HG03558 (cell line): ENCODE results near the gene PRRC1.
"Not testable (repeated sequence)": the region's sequence is repeated elsewhere in the genome, so short reads cannot be mapped to it uniquely, and the experiment has no call there.

Experiments
- ATAC-seq: cut with Tn5 transposase; IDR thresholded peaks from one replicate; pipeline ENCODE4 v1.9.1; 2021; ENCODE audit warnings: moderate number of reproducible peaks; ENCODE audit not compliant: unreplicated experiment; ENCODE audit errors: extremely low read depth

The PRRC1 gene

DNA sequence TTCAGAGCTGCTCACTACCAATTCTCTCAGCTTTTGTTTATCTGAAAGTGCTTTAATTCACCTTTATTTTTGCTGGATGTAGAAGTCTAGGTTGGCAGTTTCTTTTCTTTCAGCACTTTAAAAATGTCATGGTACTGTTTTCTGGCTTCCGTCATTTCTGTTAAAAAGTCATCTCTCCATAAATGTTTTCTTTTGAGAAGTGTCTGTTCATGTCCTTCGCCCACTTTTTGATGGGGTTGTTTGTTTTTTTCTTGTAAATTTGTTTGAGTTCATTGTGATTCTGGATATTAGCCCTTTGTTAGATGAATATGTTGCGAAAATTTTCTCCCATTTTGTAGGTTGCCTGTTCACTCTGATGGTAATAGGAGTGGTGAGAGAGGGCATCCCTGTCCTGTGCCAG lies 23.1 kb downstream of the PRRC1 start:
- not testable (repeated sequence) for ATAC-seq

DNA sequence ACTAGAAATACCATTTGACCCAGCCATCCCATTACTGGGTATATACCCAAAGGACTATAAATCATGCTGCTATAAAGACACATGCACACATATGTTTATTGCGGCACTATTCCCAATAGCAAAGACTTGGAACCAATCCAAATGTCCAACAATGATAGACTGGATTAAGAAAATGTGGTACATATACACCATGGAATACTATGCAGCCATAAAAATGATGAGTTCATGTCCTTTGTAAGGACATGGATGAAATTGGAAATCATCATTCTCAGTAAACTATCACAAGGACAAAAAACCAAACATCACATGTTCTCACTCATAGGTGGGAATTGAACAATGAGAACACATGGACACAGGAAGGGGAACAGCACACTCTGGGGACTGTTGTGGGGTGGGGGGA lies 27.8 kb downstream of the PRRC1 start:
- not testable (repeated sequence) for ATAC-seq

DNA sequence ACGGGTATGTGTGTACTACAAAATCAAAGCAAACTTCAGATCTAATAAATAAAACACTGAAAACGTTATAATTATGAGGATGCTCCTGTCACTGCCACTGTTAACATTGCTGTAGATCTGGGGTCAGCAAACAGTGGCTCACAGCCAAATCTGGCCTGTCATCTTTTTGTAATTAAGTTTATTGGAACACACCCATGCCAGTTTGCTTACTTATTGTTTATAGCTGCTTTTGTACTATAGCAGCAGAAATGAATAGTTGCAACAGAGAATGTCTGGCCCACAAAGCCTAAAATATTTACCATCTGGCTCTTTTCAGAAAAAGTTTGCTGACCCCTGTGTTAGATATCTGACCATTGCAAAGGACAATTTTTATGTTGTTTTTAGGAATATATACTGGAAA lies 32.1 kb downstream of the PRRC1 start:
- no peak for ATAC-seq

DNA sequence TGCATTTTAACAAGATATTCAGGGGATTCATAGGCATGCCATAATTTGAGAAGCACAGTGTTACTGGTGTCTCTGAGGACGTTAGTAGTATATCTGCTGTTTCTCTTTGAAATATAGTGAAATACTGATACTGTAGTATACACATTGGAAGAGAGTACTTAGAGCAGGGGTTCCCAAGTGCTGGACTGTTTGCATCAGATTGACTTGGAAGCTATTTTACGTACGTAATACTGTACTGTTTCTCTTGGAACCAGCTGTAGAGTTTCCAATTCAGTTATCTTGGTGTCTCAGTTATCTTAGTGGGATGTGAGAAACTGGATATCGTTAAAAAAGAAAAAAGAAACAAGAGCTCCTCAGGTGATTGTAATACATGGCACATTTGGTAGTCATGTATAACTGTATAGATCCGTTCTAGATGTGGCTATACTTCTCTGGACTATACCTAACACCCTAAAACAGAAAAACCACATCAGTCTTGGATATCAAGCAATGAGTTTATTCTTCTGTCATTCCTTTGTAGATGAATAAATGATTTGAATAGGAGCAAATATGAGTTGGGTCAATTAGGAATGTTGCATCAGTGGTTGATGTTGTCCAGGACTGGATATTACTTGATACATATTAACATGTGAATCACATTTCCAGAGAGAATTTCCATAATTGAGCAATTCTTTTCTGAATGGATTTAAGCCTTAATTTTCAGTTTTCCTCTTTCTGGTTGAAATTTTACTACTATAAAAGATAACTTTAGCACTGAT lies 33.4 kb downstream of the PRRC1 start:
- ATAC-seq = no peak

DNA sequence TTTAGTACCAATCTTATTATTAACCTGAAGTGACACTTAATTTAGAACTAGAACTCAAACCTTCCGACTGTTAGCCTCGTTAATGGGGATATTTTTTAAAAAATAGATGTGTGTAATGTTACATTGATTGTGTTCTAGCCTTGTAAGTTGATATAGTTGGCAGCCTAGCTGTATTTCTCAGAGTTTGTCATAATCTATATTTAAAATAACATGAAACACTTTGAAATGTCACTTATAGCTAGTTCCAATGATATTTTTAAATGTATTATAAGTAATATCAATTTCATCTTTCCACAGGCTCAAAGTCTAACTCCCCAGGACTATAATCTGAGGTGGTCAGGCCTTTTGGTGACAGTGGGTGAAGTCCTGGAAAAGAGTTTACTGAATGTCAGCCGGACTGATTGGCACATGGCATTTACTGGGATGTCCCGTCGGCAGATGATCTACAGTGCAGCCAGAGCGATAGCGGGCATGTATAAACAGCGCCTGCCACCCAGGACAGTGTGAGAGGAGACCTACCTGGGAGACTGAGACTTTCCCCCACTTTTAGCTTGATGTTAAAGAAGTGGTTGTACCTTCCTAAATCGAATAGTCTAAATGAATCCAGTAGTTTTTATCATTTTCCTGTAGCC lies 34.1 kb downstream of the PRRC1 start:
- no peak for ATAC-seq

DNA sequence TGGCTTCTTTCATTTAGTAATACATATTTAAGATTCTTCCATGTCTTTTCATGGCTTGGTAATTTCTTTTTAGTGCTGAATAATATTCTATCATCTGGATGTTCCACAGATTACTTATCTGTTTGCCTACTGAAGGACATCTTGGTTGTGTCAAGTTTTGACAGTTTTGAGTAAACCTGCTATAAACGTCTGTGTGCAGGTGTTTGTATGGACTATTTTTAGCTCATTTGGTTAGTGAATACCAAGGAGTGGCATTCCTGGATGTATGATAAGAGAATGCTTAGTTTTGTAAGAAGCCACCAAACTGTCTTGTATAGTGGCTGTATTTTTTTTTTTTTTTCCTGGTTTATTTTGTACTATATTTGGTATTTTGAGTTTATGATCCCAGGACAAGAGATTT lies 38.4 kb downstream of the PRRC1 start:
- ATAC-seq = no peak

DNA sequence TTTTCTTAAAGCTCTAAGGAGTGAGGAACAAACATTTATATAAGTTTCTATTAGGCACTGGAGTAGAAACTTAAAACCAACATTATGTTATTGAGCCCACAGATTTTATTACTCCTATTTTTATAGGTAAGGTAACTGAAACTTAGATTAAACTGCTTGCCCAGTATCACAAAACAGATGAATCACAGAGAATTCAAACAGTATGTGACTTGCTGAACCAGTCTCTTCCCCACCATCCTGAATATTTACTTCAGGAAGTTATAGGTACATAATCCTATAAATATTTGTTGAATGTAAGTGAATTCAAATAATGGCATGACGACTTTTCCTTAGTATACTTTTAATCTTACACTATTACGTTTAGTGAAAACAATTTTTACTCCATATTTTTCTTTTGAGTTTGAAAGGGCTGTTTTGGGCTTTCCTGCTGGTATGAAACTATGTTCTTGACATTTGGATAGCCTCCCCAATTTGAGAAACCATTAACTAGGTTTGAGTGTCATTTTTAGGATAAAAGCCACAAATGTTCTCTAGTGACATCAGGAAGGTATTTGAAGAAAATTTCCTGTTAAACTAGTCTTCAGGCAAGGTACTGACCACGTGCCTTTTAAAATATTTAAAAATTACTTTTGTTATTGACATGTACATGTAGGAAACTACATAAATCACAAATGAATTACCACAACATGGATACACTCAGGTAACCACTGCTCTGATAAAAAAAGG lies 39.3 kb downstream of the PRRC1 start:
- ATAC-seq = no peak

DNA sequence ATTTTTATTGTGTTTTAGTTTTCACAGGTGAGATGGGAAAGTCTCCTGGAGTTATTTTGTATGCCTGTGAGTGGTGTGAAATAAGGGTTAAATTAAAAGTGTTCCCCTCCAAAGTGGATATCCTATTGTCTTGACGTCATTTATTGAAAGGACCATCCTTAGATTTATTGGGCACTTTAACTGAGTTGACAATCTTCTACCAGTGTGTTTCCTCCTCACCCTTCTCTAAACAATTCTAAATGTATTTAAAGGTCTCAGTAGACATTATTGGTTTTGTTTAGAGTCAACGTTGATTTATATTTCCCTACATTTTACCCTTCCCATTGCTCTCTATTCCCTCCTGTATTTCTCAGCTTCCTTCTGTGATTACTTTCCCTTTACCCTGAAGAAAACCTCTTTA lies 40.8 kb downstream of the PRRC1 start:
- no peak for ATAC-seq

DNA sequence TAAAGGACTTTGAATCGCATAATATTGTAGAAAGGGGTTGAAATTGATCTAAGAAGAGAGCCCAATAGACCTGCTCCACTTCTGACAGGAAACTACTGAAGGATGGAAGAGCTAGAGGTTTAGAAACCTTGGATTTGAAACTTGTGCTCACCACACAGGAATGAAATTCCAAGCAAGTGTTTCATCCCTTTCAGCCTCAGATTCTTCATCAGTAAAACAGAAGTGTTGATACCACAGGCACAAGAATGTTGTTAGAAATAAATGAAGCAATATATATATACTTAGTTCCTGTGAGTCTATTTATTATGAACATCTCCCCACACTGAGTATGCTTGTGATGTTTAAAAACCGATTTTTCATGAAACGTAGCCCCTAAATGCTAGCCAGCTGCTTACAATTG lies 43.8 kb downstream of the PRRC1 start:
- no peak for ATAC-seq

DNA sequence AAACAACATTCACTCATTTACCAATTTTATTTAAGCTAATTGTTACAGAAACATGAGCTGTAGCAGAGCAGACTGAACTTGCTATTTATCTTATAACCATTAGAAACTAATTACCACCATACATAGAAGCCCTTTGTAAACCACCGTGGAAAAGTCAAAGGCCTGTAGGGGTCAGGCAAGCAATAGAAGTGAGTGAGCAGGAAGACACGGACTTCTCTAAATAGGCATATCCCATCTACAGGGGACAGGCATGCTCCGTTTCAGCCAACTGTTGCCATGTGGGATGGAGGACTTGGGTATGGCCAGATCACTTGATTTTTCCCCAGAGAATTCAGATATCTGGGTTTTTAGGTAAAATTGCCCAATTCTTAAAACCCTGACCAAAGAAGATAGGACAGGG lies 44.8 kb downstream of the PRRC1 start:
- ATAC-seq = no peak

DNA sequence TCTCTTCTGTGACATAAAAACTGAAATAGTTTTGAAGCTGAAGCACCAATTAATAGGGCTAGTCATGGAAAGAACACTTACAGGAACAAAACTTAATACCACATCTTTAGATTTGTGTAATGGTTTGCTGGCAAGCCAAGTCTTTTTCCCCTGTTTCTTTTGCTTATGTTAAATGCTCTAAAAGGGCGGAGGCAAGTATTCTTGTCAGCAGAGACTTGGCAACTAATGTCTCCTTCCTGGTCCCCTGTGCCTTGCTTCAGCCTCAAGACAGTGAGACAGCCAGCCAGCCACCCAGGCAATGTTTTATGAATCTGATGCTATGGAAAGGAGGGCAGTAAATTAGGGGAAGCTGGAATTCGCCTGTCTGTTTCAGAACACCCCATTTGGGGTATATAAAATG lies 45.7 kb downstream of the PRRC1 start:
- no peak for ATAC-seq

DNA sequence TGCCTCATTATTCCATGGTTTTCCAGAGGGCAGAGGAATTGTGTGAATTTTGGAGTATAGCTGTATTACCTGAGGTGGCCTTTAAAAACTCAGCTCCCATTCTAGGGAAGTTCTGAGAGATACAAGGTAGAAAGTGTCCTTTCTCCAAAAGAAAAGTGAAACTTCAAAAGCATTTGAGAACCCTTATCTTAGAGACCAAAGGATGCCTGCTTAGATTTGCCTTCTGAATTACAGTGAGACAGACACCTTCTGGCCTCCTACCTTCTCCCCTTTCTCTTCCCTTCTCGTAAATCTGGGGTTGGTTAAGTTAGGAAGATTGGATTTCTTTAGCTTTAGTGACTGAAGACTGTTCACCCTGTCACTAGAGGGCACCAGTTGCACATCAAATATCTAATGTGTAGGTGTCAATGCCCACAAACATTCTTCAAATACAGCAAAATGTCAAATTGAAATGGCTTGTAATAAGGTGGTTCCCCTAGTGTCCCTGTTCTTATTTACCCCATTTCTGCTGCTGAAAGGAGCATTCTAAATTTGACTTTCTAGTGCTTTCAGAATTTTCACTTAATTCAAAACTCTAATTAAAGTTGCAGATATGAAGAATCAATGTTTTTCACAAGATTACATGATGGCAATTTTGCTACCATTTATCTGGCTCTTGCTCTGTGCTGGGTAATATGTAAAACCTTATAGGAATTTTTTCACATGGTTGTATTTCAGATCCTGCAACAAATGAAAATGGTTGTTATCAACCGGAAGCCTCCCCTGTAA lies 46.7 kb downstream of the PRRC1 start:
- ATAC-seq = no peak

DNA sequence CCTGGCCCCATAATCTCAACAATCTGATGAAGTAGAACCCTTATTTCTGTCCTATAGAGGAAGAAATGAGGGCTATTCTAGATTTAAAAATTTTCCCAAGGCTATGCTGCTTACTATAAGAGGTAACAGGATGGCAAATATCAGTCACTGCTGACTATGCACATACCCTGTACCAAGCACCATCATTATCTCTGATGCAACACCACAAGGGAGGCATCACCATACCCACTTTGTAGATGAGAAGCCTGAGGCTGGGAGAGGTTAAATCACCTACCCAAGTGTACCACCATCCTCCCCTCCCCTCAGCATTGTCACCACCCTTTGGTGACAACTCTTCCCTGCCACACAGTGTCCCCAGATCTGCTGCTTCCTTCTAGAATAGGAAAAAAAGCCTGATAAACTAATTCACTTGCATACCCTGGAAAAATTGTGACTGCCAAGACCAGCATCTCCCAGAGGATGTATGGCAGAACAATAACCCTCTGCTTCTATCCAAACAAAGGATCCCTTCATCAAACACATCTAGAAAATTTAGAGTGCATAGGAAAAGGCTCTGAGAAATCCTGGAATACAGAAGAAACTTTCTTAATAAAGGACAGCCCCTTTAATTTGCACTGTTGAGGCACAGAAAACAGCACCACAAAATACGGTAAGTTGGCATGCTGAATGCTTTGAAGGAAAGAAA lies 48.3 kb downstream of the PRRC1 start:
- no peak for ATAC-seq

DNA sequence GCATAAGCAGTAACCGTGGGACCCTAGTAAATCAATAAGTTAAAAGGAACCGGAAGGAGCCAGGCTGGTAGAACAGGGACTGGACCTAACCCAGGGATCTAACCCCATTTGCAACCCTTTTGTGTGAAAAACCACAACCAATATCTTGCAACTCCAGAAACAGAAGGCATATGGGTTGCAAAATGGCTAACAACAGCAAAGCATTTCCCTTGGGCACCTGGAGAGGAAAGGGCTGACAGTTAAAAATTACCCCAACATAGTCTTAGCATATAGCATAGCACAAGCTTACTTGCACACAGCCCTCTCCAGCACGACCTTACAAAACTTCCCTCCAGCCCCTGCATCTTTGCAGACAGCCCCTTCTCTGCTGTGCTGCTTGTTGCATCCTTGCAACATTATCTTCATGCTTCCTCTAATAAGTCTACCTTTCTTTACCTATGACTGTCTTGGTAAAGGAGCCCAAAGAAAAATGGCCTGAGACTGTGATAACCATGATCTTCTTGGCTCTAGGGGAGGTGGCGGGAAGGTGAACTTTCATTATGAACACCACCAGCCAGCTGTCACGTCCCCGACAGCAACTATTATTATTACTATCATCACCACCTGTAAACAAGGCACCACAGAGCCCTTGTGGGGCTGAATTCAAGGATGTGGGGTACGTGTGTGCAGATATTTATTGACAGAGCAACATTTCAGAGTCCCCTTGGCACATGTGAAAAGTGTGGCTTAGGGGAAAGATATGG lies 49.8 kb downstream of the PRRC1 start:
- ATAC-seq = peak; percentile 61

DNA sequence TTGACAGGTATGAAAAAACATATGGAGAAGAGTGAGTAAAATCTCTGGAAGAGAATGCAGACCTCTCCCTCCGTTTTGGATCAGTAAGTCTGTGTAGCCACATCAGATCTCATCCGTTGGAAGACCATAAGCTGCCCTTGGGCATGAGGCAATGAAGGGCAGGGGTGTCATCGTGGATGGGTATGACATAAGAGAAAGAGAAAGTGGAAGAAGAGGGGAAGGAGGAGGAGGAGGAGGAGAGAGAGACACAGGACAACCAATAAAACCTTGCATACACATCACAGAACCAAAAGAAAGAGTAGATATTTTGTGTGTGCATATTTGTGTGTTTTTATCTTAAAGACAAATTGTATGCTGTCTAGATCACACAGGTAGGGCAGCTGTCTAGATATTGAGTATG lies 50.7 kb downstream of the PRRC1 start:
- no peak for ATAC-seq

DNA sequence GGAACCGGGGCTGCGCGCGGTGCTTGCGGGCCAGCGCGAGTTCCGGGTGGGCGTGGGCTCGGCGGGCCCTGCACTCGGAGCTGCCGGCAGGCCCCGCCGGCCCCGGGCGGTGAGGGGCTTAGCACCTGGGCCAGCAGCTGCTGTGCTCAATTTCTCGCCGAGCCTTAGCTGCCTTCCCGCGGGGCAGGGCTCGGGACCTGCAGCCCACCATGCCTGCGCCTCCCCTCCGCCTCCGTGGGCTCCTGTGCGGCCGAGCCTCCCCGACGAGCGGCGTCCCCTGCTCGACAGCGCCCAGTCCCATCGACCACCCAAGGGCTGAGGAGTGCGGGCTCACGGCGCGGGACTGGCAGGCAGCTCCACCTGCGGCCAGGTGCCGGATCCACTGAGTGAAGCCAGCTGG lies 52.0 kb downstream of the PRRC1 start:
- ATAC-seq = not testable (repeated sequence)

DNA sequence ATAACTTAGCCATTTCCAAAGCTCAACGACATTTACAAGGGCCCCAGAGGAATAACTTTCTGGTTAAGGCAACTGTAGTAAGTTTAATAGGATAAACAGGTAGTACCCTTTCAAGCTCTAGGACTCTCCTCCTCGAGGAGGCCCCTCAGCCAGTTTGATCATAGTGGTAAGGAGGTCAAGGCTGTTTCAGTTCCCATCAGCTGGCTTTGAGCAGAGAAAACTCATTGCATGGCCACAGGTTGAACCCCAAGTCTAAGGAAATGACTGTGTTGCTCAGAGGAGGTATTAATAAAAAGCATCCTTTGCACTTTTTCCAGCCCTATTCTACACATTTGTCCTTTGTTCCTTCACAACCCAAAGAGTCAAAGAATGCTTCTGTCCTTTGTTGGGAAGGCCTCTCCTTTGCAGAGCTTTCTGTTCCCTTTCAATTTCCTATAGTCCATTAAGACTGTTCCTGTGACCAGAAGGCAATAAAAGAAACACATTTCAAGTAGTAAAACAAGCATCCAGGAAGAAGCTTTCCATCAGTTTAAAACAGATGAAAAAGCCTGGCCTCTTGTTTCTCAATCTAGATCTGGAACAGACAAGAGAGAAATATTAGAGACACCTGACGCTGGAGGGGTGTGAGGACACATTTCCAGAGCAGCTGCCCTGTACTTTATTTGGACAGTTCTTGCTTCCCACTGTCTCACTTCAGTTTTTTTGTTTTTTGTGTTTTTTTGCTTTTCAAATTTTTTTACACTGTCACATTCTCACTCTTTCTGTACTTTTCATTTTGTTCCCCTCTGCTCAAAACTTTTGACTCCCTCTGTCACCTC lies 54.1 kb downstream of the PRRC1 start:
- peak; percentile 47 for ATAC-seq

DNA sequence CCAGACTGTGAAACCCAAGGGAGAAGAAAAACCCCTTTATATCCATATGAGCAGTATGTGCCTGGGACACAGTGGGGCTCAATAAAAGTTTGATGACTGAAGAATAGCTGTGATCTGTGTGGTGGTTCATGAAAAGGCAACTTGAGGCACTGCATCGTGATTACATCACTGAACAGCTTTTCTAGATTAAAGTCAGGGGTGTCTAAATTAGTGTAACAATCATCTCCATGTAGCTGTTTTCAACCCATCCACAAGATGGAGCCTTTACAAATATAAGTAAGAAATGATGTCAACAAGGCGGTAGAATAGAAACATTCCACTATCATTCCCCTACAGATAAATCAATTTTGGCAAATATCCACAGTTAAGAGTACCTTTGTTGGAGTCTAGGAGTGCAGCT lies 55.5 kb downstream of the PRRC1 start:
- no peak for ATAC-seq
